HG03159 (cell line): ENCODE measurements around the gene DTNBP1.

ENCODE experiments used
- ATAC-seq: cut with Tn5 transposase; IDR thresholded peaks from one replicate; pipeline ENCODE4 v1.9.1; 2021; ENCODE audit warnings: mild to moderate bottlenecking, moderate library complexity; ENCODE audit not compliant: unreplicated experiment

DTNBP1 gene

DNA sequence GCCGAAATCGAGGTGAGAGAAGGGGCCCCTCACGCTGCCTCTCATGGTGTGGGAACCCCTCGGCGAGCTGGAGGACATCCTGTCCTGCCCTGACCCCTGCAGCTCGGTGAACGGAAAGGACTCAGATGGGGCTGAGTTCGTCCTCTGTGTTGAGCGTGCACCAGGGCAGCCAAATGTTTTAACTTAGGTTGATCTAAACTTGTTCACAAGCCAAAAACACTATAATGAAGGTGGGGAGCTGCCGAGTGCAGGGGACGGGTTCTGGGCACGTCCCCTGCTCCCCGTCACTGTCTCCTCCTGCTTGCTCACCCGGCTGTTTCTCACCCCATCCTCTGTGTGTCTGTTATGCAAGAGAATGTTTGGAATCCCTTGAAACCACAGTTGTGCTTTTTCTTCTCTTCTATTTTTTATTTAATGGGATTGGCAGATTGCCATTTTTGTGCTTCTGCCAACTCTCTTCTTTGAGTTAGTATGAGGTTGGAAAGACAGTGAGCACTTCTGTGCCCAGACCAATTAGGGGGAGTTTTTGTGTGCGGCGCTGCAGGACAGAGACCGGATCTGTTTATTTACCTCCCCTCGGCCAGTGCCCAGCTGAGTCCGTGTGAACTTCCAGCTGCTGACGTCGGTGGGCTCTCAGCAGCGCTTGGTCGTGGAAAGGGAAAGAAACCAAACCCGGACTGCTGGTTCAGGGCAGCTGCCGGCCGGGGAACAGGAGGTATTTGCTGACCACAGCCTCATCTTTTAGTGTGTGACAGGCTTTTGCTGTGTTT lies 158.1 kb downstream of the DTNBP1 start:
- ATAC-seq: no peak

DNA sequence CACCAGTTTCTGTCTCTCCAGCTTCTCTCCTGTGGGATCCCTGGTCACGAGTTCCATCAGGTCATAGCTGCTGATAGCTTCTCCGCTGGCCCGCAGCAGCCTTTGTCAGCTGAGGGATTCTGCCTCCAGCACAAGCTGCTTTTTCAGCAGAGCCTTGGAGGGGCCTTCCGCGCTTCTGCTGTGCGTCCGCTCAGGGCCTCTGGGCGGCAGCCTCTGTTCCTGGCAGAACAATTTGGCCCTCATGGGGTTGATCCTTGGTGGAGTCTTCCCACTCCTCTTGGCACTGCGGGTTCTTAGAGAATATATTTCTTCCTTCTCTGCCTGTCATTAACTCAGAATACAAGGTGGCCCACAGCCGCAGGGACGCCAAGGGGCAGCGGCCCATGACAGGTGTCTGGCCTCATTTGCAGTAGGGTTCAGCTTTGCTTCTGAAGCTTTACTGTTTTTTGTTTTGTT lies 158.8 kb downstream of the DTNBP1 start:
- ATAC-seq: no peak

GRCh38 chr6:15503346-15503680 lies 159.5 kb downstream of the DTNBP1 start:
- ATAC-seq: no peak

DNA sequence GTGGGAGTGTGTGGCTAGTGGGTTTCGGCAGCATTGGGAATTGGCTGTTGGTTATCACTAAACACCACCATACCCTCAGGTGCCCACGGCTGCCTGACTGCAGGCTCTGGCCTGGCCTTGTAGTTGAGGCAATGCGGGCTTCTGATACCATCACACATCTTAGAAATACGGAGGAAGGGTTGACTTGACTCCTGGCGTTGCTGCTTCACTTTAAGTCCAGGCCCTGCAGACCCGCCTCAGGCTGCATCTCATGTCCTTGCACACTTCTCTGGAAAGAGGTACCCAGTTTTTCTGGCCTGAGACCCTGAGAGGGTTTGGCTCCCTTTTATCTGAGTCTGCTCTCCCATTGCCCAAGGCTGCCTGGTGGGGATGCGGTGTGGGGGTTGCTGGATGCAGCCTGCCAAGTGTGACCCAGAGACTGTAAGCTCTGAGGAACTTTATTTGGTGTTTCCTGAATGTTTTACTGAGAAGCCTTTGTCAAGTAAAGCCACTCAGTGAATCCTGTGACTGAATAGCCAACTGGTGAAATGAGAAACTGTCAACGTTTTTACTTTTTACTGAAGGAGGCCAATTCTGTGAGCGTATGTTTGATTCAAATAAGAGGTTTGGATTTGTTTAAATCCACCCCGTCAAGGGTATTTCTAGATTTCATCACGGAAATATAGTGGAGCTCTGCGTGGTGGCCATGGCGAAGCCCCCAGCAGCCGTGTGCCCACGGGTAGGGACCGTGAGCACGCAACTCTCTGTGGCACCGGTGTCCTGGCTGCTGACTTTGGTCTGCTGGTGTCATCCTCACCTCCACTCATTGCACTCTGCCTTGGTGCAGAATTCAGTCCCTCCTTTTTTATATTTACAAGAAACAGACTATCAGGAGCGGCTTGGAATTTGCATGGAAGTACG lies 160.1 kb downstream of the DTNBP1 start:
- no peak for ATAC-seq

GRCh38 chr6:15501826-15502445 lies 160.9 kb downstream of the DTNBP1 start:
- ATAC-seq: no peak

GRCh38 chr6:15500901-15501825 lies 161.7 kb downstream of the DTNBP1 start:
- ATAC-seq: no peak

GRCh38 chr6:15500078-15500740 lies 162.6 kb downstream of the DTNBP1 start:
- no peak for ATAC-seq

DNA sequence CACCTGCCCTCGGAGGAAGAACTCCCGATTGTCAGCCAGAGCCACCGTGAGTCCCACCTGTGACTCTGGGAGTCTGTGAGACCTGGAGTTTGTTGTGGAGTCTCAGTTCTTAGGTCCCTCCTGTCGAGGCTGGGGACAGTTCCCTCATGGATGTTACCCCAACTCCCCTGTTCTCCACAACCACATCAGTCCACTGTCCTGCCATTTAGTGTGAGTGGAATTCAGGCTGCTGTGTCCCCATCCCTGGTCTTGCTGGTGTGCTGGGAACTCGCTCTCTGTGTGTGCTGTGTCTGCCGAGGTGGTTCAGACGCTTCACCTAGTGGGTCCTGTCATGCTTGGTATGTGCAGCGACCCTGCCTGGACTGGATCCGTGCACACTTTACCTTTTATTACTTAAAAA lies 163.2 kb downstream of the DTNBP1 start:
- no peak for ATAC-seq

DNA sequence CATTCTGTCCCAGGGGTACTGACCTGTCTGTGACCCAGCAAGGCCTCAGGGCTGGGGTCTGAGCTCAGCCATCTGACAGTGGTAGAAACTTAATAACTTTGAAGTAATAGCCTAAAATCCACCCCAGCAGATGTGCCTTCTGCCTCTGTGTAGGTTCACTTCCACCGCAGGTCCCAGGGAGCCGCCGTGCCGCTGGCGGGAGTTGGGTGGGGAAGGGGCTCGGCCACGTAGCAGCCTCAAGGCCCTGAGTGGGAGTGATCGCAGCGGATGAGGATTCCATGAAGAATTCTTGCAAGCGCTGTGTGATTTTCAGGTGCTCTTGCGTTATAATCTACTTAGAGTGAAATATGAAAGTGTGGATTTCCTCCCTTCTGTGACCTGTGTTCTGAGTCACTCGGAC lies 163.7 kb downstream of the DTNBP1 start:
- no peak for ATAC-seq

GRCh38 chr6:15498640-15499039 lies 164.2 kb downstream of the DTNBP1 start:
- ATAC-seq: no peak

DNA sequence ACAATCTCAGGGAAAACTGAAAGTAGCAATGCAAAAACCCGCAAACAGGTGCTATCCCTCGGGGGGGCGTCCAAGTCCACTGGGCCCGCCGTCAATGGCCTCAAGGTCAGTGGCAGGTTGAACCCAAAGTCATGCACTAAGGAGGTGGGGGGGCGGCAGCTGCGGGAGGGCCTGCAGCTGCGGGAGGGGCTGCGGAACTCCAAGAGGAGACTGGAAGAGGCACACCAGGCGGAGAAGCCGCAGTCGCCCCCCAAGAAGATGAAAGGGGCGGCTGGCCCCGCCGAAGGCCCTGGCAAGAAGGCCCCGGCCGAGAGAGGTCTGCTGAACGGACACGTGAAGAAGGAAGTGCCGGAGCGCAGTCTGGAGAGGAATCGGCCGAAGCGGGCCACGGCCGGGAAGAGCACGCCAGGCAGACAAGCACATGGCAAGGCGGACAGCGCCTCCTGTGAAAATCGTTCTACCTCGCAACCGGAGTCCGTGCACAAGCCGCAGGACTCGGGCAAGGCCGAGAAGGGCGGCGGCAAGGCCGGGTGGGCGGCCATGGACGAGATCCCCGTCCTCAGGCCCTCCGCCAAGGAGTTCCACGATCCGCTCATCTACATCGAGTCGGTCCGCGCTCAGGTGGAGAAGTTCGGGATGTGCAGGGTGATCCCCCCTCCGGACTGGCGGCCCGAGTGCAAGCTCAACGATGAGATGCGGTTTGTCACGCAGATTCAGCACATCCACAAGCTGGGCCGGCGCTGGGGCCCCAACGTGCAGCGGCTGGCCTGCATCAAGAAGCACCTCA lies 166.3 kb downstream of the DTNBP1 start:
- no peak for ATAC-seq

DNA sequence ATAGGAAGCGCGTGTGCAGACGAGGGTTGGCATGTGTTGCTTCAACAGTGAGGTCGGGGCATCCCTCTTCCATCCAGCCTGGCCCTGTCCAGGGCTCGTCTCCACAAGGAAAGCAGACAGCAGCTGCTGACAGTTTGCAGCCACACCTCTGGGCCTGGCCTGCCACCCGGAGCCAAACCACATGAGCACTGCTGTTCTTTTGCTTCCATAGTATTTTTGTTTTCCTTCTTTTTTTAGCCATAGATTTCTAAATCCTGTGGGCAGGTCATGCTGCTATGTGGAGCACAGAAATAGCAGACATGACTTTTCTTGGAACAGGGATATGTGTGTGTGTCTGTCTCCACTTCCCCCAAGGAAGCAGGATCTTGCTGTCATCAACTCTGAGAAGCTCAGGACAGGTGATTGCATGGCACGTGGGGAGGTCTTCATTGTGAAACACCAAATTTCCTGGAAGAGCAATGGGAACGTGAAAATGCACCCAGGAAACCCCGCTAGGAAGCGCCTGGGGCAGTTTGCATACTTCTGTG lies 167.4 kb downstream of the DTNBP1 start:
- no peak for ATAC-seq

DNA sequence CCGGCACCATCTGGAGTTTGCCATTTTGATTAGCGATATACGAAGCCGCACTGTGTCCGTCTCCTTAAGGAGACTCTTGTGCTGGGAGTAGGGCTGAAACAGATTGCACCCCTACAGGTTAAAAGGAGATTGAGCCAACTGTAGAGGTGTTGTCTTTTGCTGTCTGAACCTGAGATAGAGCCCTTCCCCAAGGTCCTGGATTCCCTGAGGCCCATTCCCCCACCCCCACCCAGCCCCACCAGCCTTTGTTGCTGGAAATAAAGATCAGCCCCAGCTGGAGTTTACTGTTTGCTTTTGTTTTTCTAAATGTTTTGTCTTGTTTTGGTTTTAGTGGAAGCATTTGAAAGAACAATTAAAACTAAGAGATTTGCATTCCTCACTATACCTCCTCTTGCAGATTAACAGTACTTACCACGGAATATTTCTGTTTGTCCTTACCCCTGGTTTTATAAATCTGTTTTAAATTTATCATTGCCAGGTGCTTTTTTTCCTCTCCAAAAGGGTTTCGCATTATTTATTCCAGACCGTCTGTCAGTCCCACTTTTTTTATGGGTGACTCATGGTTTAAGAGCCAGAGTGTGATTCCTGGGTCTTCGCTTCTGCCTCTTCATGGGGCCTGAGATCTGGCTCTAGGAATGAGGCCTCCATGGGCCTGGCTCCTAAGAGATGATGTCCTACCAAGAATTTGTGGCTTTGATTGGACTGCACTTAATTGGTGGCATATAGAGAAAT lies 169.2 kb downstream of the DTNBP1 start:
- ATAC-seq: no peak

DNA sequence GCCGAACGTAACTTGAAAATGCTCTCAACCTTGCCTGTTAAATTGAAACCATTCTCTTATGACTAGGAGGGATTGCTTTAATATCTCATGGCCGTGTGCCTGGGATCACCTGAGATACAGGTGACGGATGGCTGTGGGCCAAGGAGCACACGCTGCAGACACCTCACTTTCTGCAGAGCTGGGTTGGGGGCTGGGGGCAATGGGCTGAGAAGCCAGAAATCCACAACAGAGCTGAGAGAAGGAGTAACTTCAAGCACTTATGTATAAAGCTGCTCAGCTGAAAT lies 170.9 kb downstream of the DTNBP1 start:
- no peak for ATAC-seq

GRCh38 chr6:15491255-15491985 lies 171.4 kb downstream of the DTNBP1 start:
- ATAC-seq: peak; percentile 54

DNA sequence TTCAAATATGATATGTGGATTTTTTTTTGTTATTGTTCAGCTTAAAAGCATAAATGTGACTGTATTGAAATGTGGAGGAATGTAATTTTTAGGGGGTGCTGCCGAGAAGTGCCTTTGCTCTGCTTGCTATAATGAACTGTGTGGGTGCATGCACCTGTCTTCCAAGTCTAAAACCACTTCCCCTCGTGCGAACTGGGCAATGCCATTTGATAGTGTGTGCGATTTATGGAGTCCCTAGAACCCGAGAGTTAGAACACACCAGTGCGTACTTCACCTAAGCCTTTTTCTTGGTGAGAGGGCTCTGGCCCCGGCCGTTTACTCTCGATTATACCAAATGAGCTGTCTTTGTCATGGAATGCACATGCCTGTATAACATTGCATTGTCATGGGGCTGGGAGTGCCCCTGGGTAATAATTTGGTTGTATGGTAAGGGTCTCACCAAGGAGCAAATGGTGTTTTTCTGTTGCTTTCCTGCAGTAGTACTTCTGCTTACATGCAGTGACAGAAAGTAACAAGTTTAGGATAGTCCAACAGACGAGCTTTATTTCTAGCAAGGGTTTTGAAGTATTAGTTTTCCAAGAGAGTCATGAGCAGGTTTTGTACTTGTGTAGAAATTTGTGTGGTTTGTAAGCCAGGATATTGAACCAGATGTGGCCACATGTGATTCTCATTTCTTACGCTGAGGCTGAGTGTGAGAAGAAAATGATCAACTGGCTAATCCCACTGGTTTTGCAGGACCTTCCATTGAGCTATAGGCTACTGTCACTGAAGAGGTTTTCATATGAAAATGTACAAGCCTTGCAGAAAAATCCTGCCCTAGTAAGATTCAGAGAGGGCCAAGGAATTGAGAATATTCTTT lies 172.4 kb downstream of the DTNBP1 start:
- no peak for ATAC-seq
